Endothelial cell (in vitro differentiated cells): ENCODE results near the gene MAD1L1. TPM values are rescaled to one million over a fixed set of nuclear protein-coding genes. Genes with fewer than 3 reads are reported as not detected.

ENCODE experiments used
- DNase-seq: peaks from one replicate; pipeline ENCODE4 v3.0.0; 2021; ENCODE audit warnings: low spot score
- H3K27ac Mint-ChIP-seq: one replicate; pipeline ENCODE4 v1.8.0; 2021; ENCODE audit warnings: mixed read lengths, inconsistent platforms; ENCODE audit not compliant: unreplicated experiment
- H3K27me3 Mint-ChIP-seq: one replicate; pipeline ENCODE4 v1.8.0; 2021; ENCODE audit warnings: mild to moderate bottlenecking, moderate library complexity, mixed read lengths, inconsistent platforms; ENCODE audit not compliant: unreplicated experiment
- H3K36me3 Mint-ChIP-seq: one replicate; pipeline ENCODE4 v1.8.0; 2021; ENCODE audit warnings: mild to moderate bottlenecking, low read depth, mixed read lengths, inconsistent platforms; ENCODE audit not compliant: unreplicated experiment
- H3K4me1 Mint-ChIP-seq: one replicate; pipeline ENCODE4 v1.8.0; 2021; ENCODE audit warnings: mild to moderate bottlenecking, mixed read lengths, inconsistent platforms; ENCODE audit not compliant: unreplicated experiment
- H3K4me3 Mint-ChIP-seq: one replicate; pipeline ENCODE4 v1.8.0; 2021; ENCODE audit warnings: mild to moderate bottlenecking, mixed read lengths, inconsistent platforms; ENCODE audit not compliant: unreplicated experiment
- H3K9me3 Mint-ChIP-seq: one replicate; pipeline ENCODE4 v1.8.0; 2021; ENCODE audit warnings: mixed read lengths, inconsistent platforms; ENCODE audit not compliant: unreplicated experiment
- total RNA-seq: library from RNA; stranded (reverse); fragmentation: NEBNext Ultra II Directional; extraction: Animal tissue kit (Norgen Biotek cat#: 25700); gene quantifications from one replicate; pipeline ENCODE4 v1.2.1, GENCODE V29; 2021; ENCODE audit not compliant: unreplicated experiment
- TF ChIP-seq, protein P1 (sequence below): fragments of 200-600 bp; sonication (generic); IDR thresholded peaks from one replicate; pipeline ENCODE4 v1.5.0; 2021; ENCODE audit warnings: antibody characterized with exemption; ENCODE audit not compliant: unreplicated experiment

MAD1L1 gene
- total RNA-seq, 1 donor from 2014 or later = 43.3 TPM

DNA sequence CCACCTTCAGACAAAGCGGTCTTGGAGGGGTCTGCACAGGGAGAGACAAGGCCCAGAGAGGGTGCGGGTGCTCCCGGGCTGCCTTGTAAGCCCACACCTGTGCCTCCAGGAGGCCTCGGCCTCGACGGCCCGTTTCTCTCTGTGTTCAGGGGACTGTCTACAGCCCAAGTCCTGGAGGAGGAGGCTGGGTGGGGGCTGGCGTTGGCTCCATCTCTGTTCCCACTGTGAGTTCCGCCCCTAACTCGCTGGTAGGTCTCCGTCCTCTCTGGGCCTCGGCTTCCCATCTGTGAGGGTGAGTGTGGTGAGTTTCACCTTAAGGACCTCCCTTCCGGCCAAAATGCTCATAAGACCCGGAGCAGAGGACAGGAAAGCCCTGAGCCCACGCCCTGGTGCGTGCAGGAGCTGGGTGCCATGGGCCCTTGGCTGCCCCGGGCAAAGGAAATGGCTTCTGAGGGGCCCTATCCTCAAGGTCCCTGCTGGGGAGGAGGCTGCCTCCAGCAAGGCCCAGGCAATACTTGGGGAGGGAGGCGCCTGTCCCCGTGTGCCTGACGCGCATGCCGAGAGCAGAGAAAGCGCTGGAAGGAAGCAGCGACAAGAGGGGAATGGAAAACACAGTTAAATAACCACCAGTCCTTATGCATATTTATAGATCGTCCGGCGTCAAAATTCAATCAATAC, 285.8 kb downstream of the MAD1L1 start:
- no peak for DNase-seq
- peaks cover 24% of the 10 kb centered on the region for H3K27me3 Mint-ChIP-seq
- no peak overlapping the region for H3K27ac Mint-ChIP-seq
- no peaks in the 10 kb centered on the region for H3K9me3 Mint-ChIP-seq
- TF ChIP-seq, protein P1, sequence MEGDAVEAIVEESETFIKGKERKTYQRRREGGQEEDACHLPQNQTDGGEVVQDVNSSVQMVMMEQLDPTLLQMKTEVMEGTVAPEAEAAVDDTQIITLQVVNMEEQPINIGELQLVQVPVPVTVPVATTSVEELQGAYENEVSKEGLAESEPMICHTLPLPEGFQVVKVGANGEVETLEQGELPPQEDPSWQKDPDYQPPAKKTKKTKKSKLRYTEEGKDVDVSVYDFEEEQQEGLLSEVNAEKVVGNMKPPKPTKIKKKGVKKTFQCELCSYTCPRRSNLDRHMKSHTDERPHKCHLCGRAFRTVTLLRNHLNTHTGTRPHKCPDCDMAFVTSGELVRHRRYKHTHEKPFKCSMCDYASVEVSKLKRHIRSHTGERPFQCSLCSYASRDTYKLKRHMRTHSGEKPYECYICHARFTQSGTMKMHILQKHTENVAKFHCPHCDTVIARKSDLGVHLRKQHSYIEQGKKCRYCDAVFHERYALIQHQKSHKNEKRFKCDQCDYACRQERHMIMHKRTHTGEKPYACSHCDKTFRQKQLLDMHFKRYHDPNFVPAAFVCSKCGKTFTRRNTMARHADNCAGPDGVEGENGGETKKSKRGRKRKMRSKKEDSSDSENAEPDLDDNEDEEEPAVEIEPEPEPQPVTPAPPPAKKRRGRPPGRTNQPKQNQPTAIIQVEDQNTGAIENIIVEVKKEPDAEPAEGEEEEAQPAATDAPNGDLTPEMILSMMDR = no peak
- H3K4me3 Mint-ChIP-seq = no peak overlapping the region
- H3K4me1 Mint-ChIP-seq = peaks cover 21% of the 10 kb centered on the region
- peaks cover 8% of the 10 kb centered on the region for H3K36me3 Mint-ChIP-seq

DNA sequence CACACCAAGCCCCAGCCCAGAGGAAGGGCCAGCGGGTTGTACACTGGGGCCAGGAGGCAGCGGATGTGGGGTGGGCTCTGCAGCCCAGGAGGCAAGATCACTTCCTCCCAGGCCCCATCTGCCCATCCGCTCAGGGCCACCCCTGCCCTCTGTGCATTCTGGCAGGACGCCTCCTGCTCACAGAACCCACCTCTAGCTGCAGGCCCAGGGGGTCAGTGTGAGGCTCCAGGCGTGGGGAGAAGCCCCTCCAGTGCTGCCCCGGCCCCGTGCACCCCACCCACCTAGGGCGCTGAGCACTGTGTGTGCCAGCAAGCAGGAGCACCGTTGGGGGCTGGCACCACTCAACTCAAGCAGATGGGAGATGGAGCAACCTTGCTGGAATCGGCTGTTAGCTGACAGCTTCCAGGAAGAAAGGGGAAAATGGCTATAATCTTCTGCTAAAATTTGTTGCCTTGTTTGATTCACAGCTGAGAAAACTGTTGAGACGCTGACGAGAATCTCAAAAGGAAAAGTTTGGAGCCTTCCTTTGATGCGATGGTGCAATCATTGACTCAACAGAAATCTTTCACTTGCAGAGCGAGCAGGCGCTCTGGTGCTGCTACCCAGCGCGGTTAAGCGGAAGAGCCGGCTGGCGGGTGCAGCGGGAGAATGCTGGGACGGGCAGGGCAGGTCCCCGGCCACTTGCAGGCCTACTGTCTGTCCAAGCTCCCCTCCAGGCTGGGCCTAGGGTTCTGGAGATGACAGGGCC, 286.5 kb downstream of the MAD1L1 start:
- H3K4me3 Mint-ChIP-seq = no peak overlapping the region
- H3K36me3 Mint-ChIP-seq = peaks cover 8% of the 10 kb centered on the region
- H3K27me3 Mint-ChIP-seq = peaks cover 24% of the 10 kb centered on the region
- no peak overlapping the region for H3K27ac Mint-ChIP-seq
- TF ChIP-seq, protein P1 = no peak
- peaks cover 21% of the 10 kb centered on the region for H3K4me1 Mint-ChIP-seq
- no peak for DNase-seq
- no peaks in the 10 kb centered on the region for H3K9me3 Mint-ChIP-seq

DNA sequence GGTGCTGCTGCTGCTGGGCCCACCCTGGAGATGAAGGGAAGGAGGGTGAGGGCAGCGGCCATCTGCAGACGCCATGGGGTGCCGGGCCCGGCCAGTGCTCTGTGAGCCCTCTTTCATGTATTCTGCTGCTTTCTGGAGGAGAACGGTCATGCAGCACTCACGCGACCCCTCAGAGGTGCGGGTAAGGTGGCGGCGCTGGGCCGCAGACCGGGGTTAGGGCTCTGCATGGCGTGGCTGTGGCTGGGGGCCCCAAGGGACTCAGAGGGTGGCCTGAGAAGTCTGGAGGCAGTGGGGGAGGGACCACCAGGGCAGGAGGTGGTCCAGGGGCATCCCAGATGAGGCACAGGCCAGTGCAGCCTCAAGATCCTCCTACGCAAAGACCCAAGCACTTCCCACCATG, 287.2 kb downstream of the MAD1L1 start:
- no peaks in the 10 kb centered on the region for H3K9me3 Mint-ChIP-seq
- peaks cover 8% of the 10 kb centered on the region for H3K36me3 Mint-ChIP-seq
- no peak overlapping the region for H3K4me3 Mint-ChIP-seq
- no peak for DNase-seq
- peaks cover 21% of the 10 kb centered on the region for H3K4me1 Mint-ChIP-seq
- TF ChIP-seq, protein P1 = no peak
- H3K27me3 Mint-ChIP-seq = peaks cover 22% of the 10 kb centered on the region
- no peak overlapping the region for H3K27ac Mint-ChIP-seq

DNA sequence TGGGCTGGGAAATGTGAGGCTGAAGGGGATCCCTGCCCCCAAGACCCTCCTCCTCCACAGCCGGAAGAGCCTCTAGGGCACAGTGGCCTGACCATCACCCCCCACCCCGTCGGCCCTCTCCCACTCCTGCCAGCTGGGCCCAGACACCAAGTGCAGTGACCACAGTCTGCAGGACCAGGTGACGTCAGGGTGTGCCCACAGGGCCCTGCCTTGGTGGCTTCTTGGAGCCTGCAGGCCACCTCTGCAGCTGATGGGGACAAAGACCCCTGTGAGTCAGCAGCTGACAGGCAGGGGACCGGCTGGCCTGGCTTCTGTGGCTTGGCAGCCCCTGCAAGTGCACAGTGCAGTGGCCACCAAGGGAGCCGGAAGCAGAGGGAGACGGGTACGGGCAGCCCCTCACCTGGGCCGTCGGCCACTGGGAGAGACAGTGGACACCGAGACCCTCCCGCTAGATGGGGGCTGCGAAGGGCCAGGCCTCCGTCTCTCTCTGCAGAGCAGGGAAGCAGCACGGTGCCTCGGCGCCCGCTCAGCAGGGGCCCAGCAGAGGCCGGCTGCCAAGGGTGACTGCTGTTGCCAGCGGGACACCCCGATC, 288.0 kb downstream of the MAD1L1 start:
- TF ChIP-seq, protein P1 = no peak
- peaks cover 21% of the 10 kb centered on the region for H3K4me1 Mint-ChIP-seq
- H3K27me3 Mint-ChIP-seq = peaks cover 22% of the 10 kb centered on the region
- H3K4me3 Mint-ChIP-seq = no peak overlapping the region
- H3K27ac Mint-ChIP-seq = no peak overlapping the region
- H3K36me3 Mint-ChIP-seq = peaks cover 8% of the 10 kb centered on the region
- DNase-seq = no peak
- H3K9me3 Mint-ChIP-seq = no peaks in the 10 kb centered on the region
